Natural killer cell treated with Interleukin-12 subunit alpha and Interleukin-12 subunit beta and Interleukin-15 and Interleukin-18, amount 100 ng/mL, for 72 hours (primary cell): ENCODE data around the gene ZNF521. TPM values are rescaled to one million over a fixed set of nuclear protein-coding genes. Genes with fewer than 3 reads are reported as not detected.

Experiments used
- ATAC-seq, 2 donors: fragments of 150-1000 bp; cut with Tn5 transposase in 1 of 2; sonication (Bioruptor Pico), chemical (Tn5 transposase) in 1 of 2; 2 replicates each; pipeline ENCODE4 v1.10.0; 2021
- DNase-seq: peaks from one replicate; pipeline ENCODE4 v3.0.0; 2022; ENCODE audit warnings: low spot score
- H3K27ac Mint-ChIP-seq, 2 donors: 1 replicate in 1 of 2; 2 replicates in 1 of 2; pipeline ENCODE4 v1.8.0; 2022; ENCODE audit warnings: mixed read lengths in 2 of 2, mild to moderate bottlenecking in 1 of 2, moderate library complexity in 1 of 2
- H3K27me3 Mint-ChIP-seq, 2 donors: 1 replicate in 1 of 2; 2 replicates in 1 of 2; pipeline ENCODE4 v1.8.0; 2022; ENCODE audit warnings: mixed read lengths in 2 of 2
- H3K36me3 Mint-ChIP-seq: one replicate; pipeline ENCODE4 v1.8.0; 2022; ENCODE audit warnings: mixed read lengths
- H3K4me1 Mint-ChIP-seq, 2 donors: 1 replicate in 1 of 2; 2 replicates in 1 of 2; pipeline ENCODE4 v1.8.0; 2022; ENCODE audit warnings: low read depth in 2 of 2, mixed read lengths in 2 of 2, mild to moderate bottlenecking in 1 of 2
- H3K4me3 Mint-ChIP-seq: one replicate; pipeline ENCODE4 v1.8.0; 2022; ENCODE audit warnings: mixed read lengths
- H3K9me3 Mint-ChIP-seq: 2 replicates; pipeline ENCODE4 v1.8.0; 2022; ENCODE audit warnings: mixed read lengths
- total RNA-seq, 2 donors: library from RNA; stranded (reverse); gene quantifications; one replicate each; pipeline ENCODE4 v1.2.3, GENCODE V29; 2022

ZNF521 gene
- total RNA-seq: 1 to 10 TPM in 1 of 2 donors, not detected in 1; 1.8 TPM

DNA sequence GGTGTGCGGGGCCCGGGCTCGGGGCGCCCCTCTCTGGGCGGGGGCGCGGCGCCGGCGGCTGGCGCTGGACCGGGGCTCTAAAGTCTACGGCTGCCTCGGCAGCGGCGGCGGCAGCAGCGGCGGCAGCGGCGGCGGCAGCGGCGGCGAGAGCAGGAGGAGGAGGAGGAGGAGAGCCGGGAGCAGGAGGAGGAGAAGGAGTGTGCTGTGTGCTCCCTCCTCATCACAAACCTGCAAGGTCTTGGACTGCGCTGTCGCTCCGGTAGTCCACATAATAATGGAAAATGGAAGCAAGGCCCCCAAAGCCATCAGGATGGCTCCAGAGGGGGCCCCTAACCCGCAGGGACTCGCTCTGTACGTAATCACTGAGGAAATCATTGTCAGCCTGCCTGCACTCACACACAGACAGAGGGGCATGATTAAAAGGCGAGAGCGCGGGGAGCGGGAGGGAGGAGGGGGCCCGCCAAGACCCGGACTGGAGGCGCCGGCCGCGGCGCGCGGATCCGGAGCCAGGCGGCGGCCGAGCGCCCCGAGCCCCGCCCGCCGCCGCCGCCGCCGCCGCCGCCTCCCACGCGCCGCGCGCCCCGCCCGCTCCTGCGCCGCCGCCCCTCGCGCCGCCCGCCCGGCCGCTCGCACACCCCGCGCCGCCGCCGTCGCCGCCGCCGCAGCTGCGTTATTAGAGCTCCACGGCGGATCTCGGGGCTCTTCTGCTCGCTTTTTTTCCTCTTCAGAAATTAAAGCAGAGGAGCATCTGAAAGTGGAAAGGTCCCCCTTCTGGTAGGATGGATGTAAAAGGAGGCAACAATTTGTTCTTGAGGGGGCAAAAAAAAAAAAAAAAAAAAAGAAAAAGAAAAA is at the start of gene ZNF521:
Gene ZNF521 (minus strand): TSS at position 390 of the 852 bp plus-strand sequence. CDS start 1,220 bp downstream, outside the sequence.
- Mint-ChIP-seq H3K36me3 (no peaks in the 10 kb centered on the region), H3K27ac (no peak within 1 kb of the TSS), H3K4me1 (peaks cover 4 to 8% of the 10 kb centered on the region in 2 donors), H3K4me3 (peak within 1 kb of the TSS; percentile 87), H3K9me3 (no peaks in the 10 kb centered on the region), H3K27me3 (peaks cover 18 to 32% of the 10 kb centered on the region in 2 donors)
- DNase-seq (no peak), ATAC-seq (peak; percentile 81 to 95)

DNA sequence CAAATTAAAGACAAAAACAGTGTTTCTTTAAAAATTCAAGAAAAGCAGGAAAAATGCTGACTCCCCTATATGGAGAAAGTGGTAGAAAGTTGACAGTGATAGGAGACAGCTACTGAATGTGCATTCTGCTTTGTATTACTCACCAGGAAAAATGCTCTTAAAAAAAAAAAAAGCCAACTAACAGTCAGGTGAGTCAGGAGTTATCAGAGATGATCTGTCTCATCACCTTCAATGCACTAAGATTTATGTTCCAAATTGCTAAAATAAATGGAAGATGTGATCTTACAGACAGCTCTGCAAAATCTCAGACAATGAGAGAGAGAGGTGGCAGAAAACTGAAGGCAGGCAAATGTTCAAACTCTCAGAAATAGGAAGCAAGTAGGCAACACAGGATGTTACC is 47.6 kb upstream of the ZNF521 start:
- Mint-ChIP-seq H3K27me3 (peaks cover 14 to 17% of the 10 kb centered on the region in 2 donors), H3K4me3 (no peak overlapping the region), H3K36me3 (no peaks in the 10 kb centered on the region), H3K9me3 (peaks cover 3% of the 10 kb centered on the region), H3K4me1 (no peaks in the 10 kb centered on the region), H3K27ac (no peak overlapping the region)
- DNase-seq (no peak), ATAC-seq (no peak)

DNA sequence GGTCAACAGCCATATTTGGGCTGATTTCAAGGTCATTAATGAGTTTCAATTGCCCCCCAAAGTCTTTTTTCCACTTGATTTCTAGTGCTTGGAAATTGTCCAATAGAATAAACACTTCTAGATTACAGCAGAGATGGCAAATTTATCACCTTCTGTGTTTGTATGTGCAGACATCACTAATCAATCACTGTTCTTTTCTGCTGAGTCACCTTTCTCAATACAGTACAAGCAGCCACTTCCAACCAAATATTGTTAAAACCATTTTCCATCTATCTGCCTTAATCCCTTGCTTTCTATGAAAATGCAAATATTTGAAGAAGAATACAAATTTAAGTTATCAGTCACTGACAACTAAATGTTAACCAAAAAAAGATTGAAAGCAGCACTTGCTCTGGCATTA is 40.2 kb upstream of the ZNF521 start:
- DNase-seq: no peak
- H3K4me3 Mint-ChIP-seq: no peak overlapping the region
- no peak for ATAC-seq
- peaks cover 0 to 3% of the 10 kb centered on the region in 2 donors for H3K4me1 Mint-ChIP-seq
- no peaks in the 10 kb centered on the region for H3K36me3 Mint-ChIP-seq
- peaks cover 3% of the 10 kb centered on the region for H3K9me3 Mint-ChIP-seq
- no peak overlapping the region for H3K27ac Mint-ChIP-seq
- peaks cover 0 to 12% of the 10 kb centered on the region in 2 donors for H3K27me3 Mint-ChIP-seq

DNA sequence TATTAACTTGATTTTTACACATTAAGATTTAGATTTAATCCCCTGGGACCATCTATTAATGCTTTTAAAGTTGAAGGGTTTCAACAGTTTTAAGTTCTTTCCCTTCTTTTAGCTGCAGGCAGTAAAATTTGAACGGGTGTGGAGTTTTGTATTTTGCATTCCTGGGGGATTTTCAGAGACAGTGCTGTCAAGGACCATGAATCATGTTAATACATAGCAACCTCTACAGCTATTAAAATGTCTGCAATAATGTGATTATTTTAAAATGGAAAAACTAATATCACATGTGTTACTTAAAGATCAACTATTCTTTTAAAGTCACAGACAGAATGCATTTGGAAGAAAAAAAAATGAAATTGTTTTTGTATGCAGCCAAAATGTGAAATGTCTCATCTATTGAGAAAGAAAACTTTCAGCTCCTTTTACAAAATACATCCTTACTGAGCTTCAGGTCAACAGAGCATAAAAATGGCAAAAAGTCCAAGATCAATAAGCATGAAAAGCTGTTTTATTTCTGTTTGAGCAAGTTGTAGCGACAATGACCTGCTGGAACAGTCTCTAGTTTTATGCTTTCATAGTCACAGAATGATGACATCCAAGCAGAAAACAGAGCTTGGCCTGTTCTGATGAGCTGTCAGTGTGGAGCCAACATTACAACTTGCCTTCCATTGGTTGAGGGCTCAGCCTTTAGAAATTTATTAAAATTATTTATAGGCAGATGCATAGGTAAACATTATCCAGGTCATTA is 21.6 kb upstream of the ZNF521 start:
- Mint-ChIP-seq H3K4me1 (no peaks in the 10 kb centered on the region), H3K4me3 (no peak overlapping the region), H3K27me3 (peaks cover 10 to 19% of the 10 kb centered on the region in 2 donors), H3K9me3 (no peaks in the 10 kb centered on the region), H3K27ac (no peak overlapping the region), H3K36me3 (no peaks in the 10 kb centered on the region)
- DNase-seq (no peak), ATAC-seq (no peak)

DNA sequence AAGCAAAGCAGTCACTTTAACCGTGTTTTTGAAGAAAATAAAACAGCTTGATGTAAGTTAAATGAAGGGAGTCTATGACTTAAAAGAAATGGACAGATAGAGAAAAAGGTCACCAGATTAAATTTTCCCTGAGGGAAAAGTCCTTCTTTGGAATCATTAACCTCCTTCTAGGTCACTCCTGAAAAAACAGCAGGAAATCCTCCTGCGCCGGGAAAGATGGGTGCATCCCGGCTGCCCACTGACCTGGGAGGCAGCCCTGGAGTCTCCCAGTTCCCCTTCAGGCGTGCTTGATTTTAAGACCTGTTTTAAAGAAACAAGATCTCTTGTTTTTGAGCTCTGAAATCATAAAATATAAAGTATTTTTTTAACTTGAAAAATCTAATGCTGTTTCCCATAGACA is 18.4 kb upstream of the ZNF521 start:
- H3K36me3 Mint-ChIP-seq: no peaks in the 10 kb centered on the region
- no peaks in the 10 kb centered on the region for H3K9me3 Mint-ChIP-seq
- no peak overlapping the region for H3K27ac Mint-ChIP-seq
- no peak overlapping the region for H3K4me3 Mint-ChIP-seq
- H3K27me3 Mint-ChIP-seq: peaks cover 10 to 17% of the 10 kb centered on the region in 2 donors
- H3K4me1 Mint-ChIP-seq: no peaks in the 10 kb centered on the region
- no peak for ATAC-seq
- no peak for DNase-seq

DNA sequence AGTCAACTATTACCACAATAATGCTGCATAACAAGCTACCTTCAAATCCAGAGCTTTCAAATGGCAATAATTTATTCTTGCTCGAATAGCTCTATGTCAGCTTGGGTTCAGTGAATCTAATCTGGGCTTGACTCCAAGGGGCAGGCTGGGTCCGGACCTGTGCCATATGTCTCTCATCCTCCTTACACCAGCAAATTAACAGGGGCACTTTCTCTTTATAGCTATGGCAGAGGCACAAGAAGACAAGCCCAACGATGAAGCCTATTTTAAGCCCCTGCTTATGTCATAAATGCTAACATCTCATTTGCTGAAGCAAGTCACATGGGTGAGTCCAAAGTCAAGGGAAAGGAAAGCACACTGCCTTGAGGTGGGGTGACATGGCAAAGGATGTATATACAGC is 13.3 kb upstream of the ZNF521 start:
- H3K9me3 Mint-ChIP-seq: no peaks in the 10 kb centered on the region
- no peak overlapping the region for H3K27ac Mint-ChIP-seq
- H3K4me3 Mint-ChIP-seq: no peak overlapping the region
- DNase-seq (no peak), ATAC-seq (no peak)
- H3K36me3 Mint-ChIP-seq: no peaks in the 10 kb centered on the region
- H3K27me3 Mint-ChIP-seq: peaks cover 21 to 28% of the 10 kb centered on the region in 2 donors
- no peaks in the 10 kb centered on the region for H3K4me1 Mint-ChIP-seq

DNA sequence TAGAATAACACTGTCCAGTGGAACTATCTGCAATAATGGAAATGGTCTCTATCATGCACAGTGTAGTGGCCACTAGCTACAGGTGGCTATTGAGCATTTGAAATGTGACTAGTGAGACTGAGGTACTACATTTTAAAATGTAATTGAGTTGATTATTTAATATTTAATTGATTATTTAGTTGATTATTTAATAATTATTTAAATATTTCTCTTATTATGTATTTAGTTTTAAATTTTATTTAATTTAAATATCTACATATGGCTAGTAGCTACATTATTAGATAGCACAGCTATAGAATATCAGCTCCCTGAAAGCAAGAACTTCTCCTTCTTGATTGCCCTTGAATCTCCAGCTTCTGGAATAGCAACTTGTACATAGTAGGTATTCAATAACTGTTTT is 12.8 kb upstream of the ZNF521 start:
- Mint-ChIP-seq H3K27ac (no peak overlapping the region), H3K4me3 (no peak overlapping the region), H3K36me3 (no peaks in the 10 kb centered on the region), H3K27me3 (peaks cover 21 to 33% of the 10 kb centered on the region in 2 donors), H3K9me3 (no peaks in the 10 kb centered on the region), H3K4me1 (no peaks in the 10 kb centered on the region)
- DNase-seq (no peak), ATAC-seq (no peak)

DNA sequence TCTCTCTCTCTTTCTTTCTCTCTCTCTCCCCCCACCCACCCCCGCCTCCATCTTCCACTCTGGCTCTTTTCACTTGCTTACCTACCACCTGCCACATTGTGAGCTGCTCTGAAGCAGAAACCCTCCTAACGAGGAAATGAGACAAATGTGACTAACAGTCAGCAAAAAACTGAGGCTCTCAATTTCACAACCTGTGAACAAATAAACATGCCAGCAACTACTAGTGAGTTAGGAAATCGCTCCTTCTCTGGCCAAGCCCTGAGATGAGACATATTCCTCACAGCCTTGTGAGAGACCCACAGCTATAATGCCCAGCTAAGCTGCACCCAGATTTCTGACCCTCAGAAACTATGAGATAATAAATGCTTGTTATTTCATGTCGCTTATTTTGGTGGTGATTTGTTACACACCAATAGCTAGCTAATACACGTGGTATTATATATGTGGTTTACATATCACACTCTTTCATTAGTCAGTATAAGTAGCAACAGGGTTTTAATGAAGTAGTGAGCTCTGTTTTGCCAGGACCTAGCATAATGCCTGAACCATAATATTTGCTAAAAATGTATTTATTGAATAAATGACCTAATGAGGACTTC is 8.4 kb upstream of the ZNF521 start:
- Mint-ChIP-seq H3K36me3 (no peaks in the 10 kb centered on the region), H3K4me3 (no peak overlapping the region), H3K27me3 (peaks cover 22 to 48% of the 10 kb centered on the region in 2 donors), H3K4me1 (no peaks in the 10 kb centered on the region), H3K9me3 (no peaks in the 10 kb centered on the region), H3K27ac (no peak overlapping the region)
- no peak for ATAC-seq
- DNase-seq: no peak

DNA sequence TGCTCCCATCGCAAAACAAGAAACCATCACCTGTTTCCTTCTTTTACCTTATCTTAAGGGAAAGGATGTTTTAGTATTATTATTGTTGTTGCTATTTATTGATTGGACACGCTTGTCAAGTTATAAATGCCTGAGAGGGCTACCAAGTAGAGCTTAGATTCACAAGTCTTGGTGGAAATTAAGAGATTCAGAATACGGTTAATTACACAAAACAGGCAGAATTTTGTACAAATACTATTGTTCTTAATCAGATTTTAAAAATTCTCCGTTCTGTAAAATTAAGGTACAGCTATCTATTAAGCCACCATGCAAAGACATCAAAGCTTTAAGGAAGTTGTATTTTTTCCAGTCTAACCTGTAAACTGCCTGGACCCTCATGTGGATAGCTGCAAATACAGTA is 1.1 kb upstream of the ZNF521 start:
- DNase-seq (no peak), ATAC-seq (no peak)
- Mint-ChIP-seq H3K9me3 (no peaks in the 10 kb centered on the region), H3K36me3 (no peaks in the 10 kb centered on the region), H3K27ac (no peak overlapping the region), H3K27me3 (peaks cover 13 to 22% of the 10 kb centered on the region in 2 donors), H3K4me1 (peaks cover 4 to 8% of the 10 kb centered on the region in 2 donors), H3K4me3 (no peak overlapping the region)

DNA sequence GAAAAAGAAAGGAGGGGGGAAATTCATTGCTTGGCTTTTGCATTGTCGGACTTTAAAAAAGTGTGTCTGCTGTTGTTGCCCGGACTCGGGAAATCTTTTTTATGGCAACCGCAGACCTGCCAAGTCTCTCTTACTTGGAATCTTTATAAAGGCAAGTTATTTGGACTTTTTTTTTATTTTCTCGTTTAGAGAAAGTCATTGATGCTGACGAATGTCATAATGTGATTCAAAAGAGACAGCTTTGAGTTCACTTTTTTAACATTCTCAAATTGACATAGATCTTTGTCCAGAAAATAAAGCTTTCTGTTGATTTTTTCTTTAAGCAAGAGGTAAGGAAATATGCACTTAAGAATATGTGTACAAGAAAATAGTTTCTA is 651 bp upstream of the ZNF521 start:
- Mint-ChIP-seq H3K27ac (no peak overlapping the region), H3K27me3 (peaks cover 14 to 26% of the 10 kb centered on the region in 2 donors)

DNA sequence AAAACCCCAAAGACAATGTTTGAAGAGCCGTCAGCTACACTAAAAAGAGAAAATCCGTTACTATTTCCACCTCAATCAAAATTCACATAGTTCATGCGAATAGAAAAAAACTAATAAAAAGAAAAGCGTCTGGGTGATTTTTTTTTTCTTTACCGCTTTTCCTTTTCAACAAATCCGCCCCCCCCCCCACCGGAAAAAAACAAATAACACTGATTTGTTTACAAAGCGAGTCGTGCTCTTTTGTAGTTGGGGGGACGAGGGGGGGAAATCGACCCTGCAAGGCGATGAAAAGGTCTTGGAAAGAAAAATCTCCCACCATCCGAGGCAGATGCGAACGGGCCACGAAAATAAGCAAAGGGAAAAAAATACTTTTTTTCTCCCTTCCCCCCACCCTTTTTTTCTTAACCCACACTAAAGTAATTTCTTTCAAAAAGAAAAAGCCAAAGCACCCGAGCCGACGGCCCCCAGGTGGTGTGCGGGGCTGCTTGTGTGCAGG is 638 bp downstream of the ZNF521 start:
- Mint-ChIP-seq H3K36me3 (no peaks in the 10 kb centered on the region), H3K4me3 (peak overlapping the region; percentile 87), H3K4me1 (peaks cover 4 to 8% of the 10 kb centered on the region in 2 donors), H3K27me3 (peaks cover 22 to 36% of the 10 kb centered on the region in 2 donors), H3K9me3 (no peaks in the 10 kb centered on the region), H3K27ac (no peak overlapping the region)
- ATAC-seq (no peak), DNase-seq (no peak)

More for the DNA sequence above, 651 bp upstream of the ZNF521 start:
- Mint-ChIP-seq H3K4me1 (peaks cover 4 to 8% of the 10 kb centered on the region in 2 donors), H3K4me3 (peak overlapping the region; percentile 54), H3K36me3 (no peaks in the 10 kb centered on the region), H3K9me3 (no peaks in the 10 kb centered on the region)
- DNase-seq: no peak
- ATAC-seq: no peak

DNA sequence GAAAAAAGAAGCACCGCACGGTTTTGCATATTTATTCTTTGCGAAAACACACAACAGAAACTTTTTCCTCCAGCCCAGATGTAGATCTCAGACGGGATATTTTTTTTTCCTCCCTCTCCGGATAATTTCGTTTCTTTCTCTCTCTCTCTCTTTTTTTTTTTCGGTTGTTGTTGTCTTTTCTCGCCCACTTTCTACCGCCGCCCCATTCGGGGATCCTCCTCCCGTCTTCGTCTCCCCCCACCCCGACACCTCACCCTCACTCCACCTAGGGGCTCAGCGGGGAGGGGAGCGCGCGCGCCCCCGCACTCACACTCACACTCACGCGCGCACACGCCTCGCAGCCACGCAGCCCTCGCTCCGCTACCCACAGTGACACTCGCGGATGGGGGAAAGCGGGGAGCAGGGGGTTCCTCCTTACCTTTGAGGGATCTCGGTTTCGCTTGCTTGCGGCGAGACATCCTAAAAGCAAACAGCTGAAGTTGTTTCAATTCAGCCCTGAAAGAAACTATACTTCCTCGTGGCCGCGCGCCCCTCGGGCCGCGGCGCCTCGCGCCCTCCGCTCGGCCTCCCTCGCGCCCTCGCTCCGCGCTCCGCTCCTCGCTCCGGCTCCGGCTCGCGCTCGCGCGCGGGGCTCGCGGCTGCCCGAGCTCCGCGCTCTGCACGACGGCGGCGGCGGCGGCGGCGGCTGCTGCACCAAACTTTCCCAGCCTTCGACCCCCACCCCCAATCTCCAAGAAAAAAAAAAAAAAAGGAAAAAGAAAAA is 1.3 kb downstream of the ZNF521 start:
- Mint-ChIP-seq H3K4me3 (peak overlapping the region; percentile 87), H3K27me3 (peaks cover 22 to 37% of the 10 kb centered on the region in 2 donors), H3K4me1 (peaks cover 4 to 8% of the 10 kb centered on the region in 2 donors), H3K36me3 (no peaks in the 10 kb centered on the region), H3K27ac (no peak overlapping the region), H3K9me3 (no peaks in the 10 kb centered on the region)
- DNase-seq (no peak), ATAC-seq (peak in 1 of 2 donors; percentile 17)

DNA sequence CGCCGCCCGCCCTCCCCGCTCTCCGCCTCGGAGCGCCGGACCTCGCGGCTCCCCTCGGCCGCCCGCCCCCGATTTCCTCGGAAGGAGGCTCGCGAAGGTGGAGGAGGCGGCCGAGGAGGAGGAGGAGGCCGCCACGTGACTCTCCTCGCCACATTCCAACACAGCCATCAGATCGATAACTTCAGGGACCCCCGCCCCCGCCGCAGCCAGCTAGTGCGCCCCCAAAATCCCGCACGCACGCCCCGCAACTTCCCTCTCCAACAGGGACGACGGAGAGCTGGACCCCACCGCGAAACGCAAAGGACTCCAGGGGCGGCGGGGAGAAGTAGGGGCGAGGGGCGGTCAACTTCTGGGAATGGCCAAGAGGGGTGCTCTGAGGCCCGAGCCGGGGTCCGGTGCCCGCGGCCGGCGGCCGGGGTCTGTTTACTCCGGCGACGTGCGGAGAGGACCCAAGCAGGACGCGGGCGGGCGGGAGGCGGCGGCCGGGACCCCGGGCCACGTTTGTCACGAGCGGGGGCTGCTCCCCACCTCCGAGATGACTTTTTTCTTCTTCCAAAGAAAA is 2.0 kb downstream of the ZNF521 start:
- no peaks in the 10 kb centered on the region for H3K36me3 Mint-ChIP-seq
- H3K4me3 Mint-ChIP-seq: peak overlapping the region; percentile 87
- H3K9me3 Mint-ChIP-seq: no peaks in the 10 kb centered on the region
- H3K27ac Mint-ChIP-seq: no peak overlapping the region
- peaks cover 27 to 44% of the 10 kb centered on the region in 2 donors for H3K27me3 Mint-ChIP-seq
- ATAC-seq (no peak), DNase-seq (no peak)
- H3K4me1 Mint-ChIP-seq: peaks cover 4 to 8% of the 10 kb centered on the region in 2 donors
